ENCODE data around the gene CHN1.

The CHN1 gene

GRCh38 chr2:175004730-175004979 is 526 bp downstream of the CHN1 start:
- no peak for DNase-seq (ENCODE audit: low spot score)
- TF ChIP-seq CTCF (IDR thresholded peaks at IDR 0.05; ENCODE audit: extremely low read depth, missing control alignments) = no peak

GRCh38 chr2:175003875-175004729 is 1.1 kb downstream of the CHN1 start:
- no peak for DNase-seq (ENCODE audit: low spot score)
- TF ChIP-seq CTCF (IDR thresholded peaks at IDR 0.05; ENCODE audit: extremely low read depth, missing control alignments) = no peak

GRCh38 chr2:175002547-175003274 is 2.5 kb downstream of the CHN1 start:
- no peak for TF ChIP-seq CTCF (IDR thresholded peaks at IDR 0.05; ENCODE audit: extremely low read depth, missing control alignments)

GRCh38 chr2:175001566-175001965 is 3.6 kb downstream of the CHN1 start:
- no peak for TF ChIP-seq CTCF (IDR thresholded peaks at IDR 0.05; ENCODE audit: extremely low read depth, missing control alignments)
- no peak for DNase-seq (ENCODE audit: low spot score)

More at GRCh38 chr2:175002547-175003274, 2.5 kb downstream of the CHN1 start:
- no peak for DNase-seq (ENCODE audit: low spot score)

GRCh38 chr2:174997110-174997509 is 8.1 kb downstream of the CHN1 start:
- TF ChIP-seq CTCF (IDR thresholded peaks at IDR 0.05; ENCODE audit: extremely low read depth, missing control alignments) = no peak
- DNase-seq (ENCODE audit: low spot score) = no peak

GRCh38 chr2:174996622-174997021 is 8.6 kb downstream of the CHN1 start:
- TF ChIP-seq CTCF (IDR thresholded peaks at IDR 0.05; ENCODE audit: extremely low read depth, missing control alignments) = no peak
- no peak for DNase-seq (ENCODE audit: low spot score)

- DNase-seq (ENCODE audit: low spot score) = no peak
- no peak for TF ChIP-seq CTCF (IDR thresholded peaks at IDR 0.05; ENCODE audit: extremely low read depth, missing control alignments)
Measured at GRCh38 chr2:174994381-174994780, 10.8 kb downstream of the CHN1 start.
